Measurements from ENCODE around the gene FAM13A.
A peak's percentile ranks its signal among the peaks of the same experiment; 100 is the strongest.
"Not testable (repeated sequence)": the region's sequence is repeated elsewhere in the genome, so short reads cannot be mapped to it uniquely, and the experiment has no call there.

FAM13A gene

GRCh38 chr4:88859191-88859812 lies 197.7 kb downstream of the FAM13A start:
- no peak overlapping the region for H3K27ac ChIP-seq
- TF ChIP-seq ZFX (IDR thresholded peaks at IDR 0.05; ENCODE audit: borderline replicate concordance) = no peak
- TF ChIP-seq CTCF (IDR thresholded peaks at IDR 0.05) = no peak

GRCh38 chr4:88858752-88859151 lies 198.2 kb downstream of the FAM13A start:
- TF ChIP-seq ZFX (IDR thresholded peaks at IDR 0.05; ENCODE audit: borderline replicate concordance) = no peak
- no peak for TF ChIP-seq CTCF (IDR thresholded peaks at IDR 0.05)

GRCh38 chr4:88857588-88857987 lies 199.4 kb downstream of the FAM13A start:
- TF ChIP-seq ZFX (IDR thresholded peaks at IDR 0.05; ENCODE audit: borderline replicate concordance) = no peak
- TF ChIP-seq CTCF (IDR thresholded peaks at IDR 0.05) = no peak
- H3K27ac ChIP-seq = no peak overlapping the region

More at GRCh38 chr4:88858752-88859151, 198.2 kb downstream of the FAM13A start:
- no peak overlapping the region for H3K27ac ChIP-seq

- no peak overlapping the region for H3K27ac ChIP-seq
- TF ChIP-seq ZFX (IDR thresholded peaks at IDR 0.05; ENCODE audit: borderline replicate concordance) (no peak), CTCF (IDR thresholded peaks at IDR 0.05) (no peak)
Observed at GRCh38 chr4:88854481-88854880, 202.5 kb downstream of the FAM13A start.

- not testable (repeated sequence) for H3K27ac ChIP-seq
Observed at GRCh38 chr4:88853583-88853982, 203.4 kb downstream of the FAM13A start.

- H3K27ac ChIP-seq = no peak overlapping the region
- TF ChIP-seq ZFX (IDR thresholded peaks at IDR 0.05; ENCODE audit: borderline replicate concordance) (no peak), CTCF (IDR thresholded peaks at IDR 0.05) (no peak)
Observed at GRCh38 chr4:88846206-88846790, 210.7 kb downstream of the FAM13A start.

GRCh38 chr4:88843067-88843685 lies 213.8 kb downstream of the FAM13A start:
- H3K27ac ChIP-seq = peak overlapping the region; percentile 32
- no peak for TF ChIP-seq CTCF (IDR thresholded peaks at IDR 0.05)
- TF ChIP-seq ZFX (IDR thresholded peaks at IDR 0.05; ENCODE audit: borderline replicate concordance) = no peak
